Large intestine (tissue), 3 donors: ENCODE results near the gene TMEM158. TPM values are rescaled to one million over a fixed set of nuclear protein-coding genes. Genes with fewer than 3 reads are reported as not detected.

Source experiments
- DNase-seq, 2 donors: peaks; one replicate each; pipeline versions ENCODE4 v3.0.0 to v3.0.0-alpha.2; 2013
- H3K27ac ChIP-seq: one replicate; pipeline ENCODE4 v1.5.1; 2013; ENCODE audit warnings: low read length
- H3K27me3 ChIP-seq: 2 replicates; pipeline ENCODE4 v1.6.1; 2013; ENCODE audit warnings: low read length; ENCODE audit not compliant: control insufficient read depth, insufficient read depth
- H3K36me3 ChIP-seq: 2 replicates; pipeline ENCODE4 v1.6.1; 2013; ENCODE audit warnings: low read length; ENCODE audit not compliant: control insufficient read depth, insufficient read depth
- H3K4me1 ChIP-seq: one replicate; pipeline ENCODE4 v1.6.1; 2013; ENCODE audit warnings: low read length; ENCODE audit not compliant: control insufficient read depth, insufficient read depth
- H3K4me3 ChIP-seq: one replicate; pipeline ENCODE4 v1.5.1; 2013; ENCODE audit warnings: low read length
- H3K9me3 ChIP-seq: one replicate; pipeline ENCODE4 v1.6.1; 2013; ENCODE audit warnings: mild to moderate bottlenecking, low read depth, low read length, moderate library complexity; ENCODE audit not compliant: control insufficient read depth
- WGBS: methylation state at CpG from one replicate; pipeline ENCODE4 v1.1.5; 2013; ENCODE audit warnings: low lambda C conversion rate; ENCODE audit not compliant: insufficient coverage; 5-methylcytosine and 5-hydroxymethylcytosine counted together
- polyA plus RNA-seq: library from polyadenylated mRNA; unstranded; fragments of 120-200 nt; gene quantifications from one replicate; pipeline ENCODE4 v1.2.1, GENCODE V29; 2013

TMEM158 gene
- polyA plus RNA-seq, 1 donor: 2.1 TPM

- WGBS: no CpG with 5 or more reads among the region's 2 CpGs
- DNase-seq: no peak
- Histone ChIP-seq H3K36me3 (no peaks in the 10 kb centered on the region), H3K27me3 (peaks cover 20% of the 10 kb centered on the region), H3K27ac (no peak overlapping the region), H3K9me3 (no peaks in the 10 kb centered on the region), H3K4me3 (no peak overlapping the region), H3K4me1 (no peaks in the 10 kb centered on the region)
Measured at GRCh38 chr3:45235409-45235808, 9.3 kb upstream of the TMEM158 start.

- Histone ChIP-seq H3K36me3 (no peaks in the 10 kb centered on the region), H3K4me1 (no peaks in the 10 kb centered on the region), H3K27ac (no peak overlapping the region), H3K9me3 (no peaks in the 10 kb centered on the region), H3K4me3 (no peak overlapping the region), H3K27me3 (peaks cover 29% of the 10 kb centered on the region)
- DNase-seq: no peak
- no CpG with 5 or more reads among the region's 1 CpG for WGBS
Measured at GRCh38 chr3:45234250-45234649, 8.2 kb upstream of the TMEM158 start.

GRCh38 chr3:45232521-45232920, 6.4 kb upstream of the TMEM158 start:
- no peaks in the 10 kb centered on the region for H3K4me1 ChIP-seq
- H3K27ac ChIP-seq: no peak overlapping the region
- no peaks in the 10 kb centered on the region for H3K36me3 ChIP-seq
- H3K27me3 ChIP-seq: peaks cover 43% of the 10 kb centered on the region
- DNase-seq: no peak
- no peaks in the 10 kb centered on the region for H3K9me3 ChIP-seq
- H3K4me3 ChIP-seq: no peak overlapping the region

DNA sequence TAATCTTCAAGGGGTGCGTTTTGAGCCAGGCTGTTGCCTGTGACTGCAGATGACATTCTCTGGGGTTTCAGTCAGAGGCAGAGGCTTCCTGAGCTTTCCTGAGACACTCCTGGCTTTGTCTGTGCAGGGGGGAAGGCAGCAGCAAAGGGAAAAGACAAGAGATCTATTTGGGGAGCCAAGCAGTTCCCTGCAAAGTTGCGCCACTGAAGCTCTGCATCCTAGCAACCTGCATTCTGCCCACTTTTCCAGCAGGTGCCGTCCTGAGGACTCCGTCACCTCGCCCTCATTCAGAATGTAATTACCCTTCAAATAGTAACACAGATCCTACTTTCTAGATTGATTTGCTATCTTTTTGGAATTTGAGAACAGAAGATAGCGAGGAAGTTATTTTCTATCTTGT, 1.9 kb upstream of the TMEM158 start:
- Histone ChIP-seq H3K36me3 (no peaks in the 10 kb centered on the region), H3K9me3 (no peaks in the 10 kb centered on the region), H3K27me3 (peaks cover 73% of the 10 kb centered on the region), H3K4me1 (peaks cover 4% of the 10 kb centered on the region), H3K27ac (no peak overlapping the region), H3K4me3 (no peak overlapping the region)
- no CpG with 5 or more reads among the region's 6 CpGs for WGBS
- no peak for DNase-seq

DNA sequence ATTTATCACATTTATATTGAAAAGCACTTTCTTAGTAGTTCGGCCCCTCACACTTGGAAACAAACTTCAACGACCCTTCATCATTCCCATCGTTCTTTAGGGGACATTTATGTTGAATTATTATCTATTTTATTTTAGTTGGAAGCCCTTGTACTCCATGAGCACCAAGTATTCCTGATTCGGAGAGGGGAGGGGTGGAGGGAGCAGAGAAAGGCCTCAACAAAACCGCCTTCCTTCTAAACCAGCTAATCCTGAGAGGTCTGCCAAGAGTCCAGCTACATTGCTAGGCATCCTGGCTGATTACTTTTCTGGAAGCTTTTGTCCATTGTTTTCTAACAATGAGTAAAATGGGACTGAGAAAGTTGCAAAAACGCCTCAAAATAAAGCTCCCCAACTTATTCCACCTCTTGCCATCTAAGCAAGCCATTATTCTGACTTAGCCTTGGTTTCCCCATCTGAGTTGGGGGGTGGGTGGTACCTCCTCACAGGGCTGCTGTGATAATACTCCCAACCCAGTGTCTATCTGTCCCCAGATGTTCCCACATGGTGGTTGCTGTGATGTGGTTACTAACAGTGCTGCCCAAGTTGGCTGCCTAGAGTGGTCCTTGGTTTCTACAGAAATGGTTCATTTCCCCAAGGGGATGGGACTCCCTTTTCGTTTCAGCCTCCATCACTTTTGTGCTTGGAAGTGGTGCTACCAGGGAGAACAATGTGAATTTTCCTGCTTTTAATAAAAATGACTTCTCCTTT, 1.2 kb upstream of the TMEM158 start:
- no peak for DNase-seq
- WGBS: 80% methylated on average over 1 of the region's 7 CpGs
- peaks cover 75% of the 10 kb centered on the region for H3K27me3 ChIP-seq
- no peaks in the 10 kb centered on the region for H3K9me3 ChIP-seq
- peaks cover 4% of the 10 kb centered on the region for H3K4me1 ChIP-seq
- no peak overlapping the region for H3K4me3 ChIP-seq
- no peak overlapping the region for H3K27ac ChIP-seq
- no peaks in the 10 kb centered on the region for H3K36me3 ChIP-seq

DNA sequence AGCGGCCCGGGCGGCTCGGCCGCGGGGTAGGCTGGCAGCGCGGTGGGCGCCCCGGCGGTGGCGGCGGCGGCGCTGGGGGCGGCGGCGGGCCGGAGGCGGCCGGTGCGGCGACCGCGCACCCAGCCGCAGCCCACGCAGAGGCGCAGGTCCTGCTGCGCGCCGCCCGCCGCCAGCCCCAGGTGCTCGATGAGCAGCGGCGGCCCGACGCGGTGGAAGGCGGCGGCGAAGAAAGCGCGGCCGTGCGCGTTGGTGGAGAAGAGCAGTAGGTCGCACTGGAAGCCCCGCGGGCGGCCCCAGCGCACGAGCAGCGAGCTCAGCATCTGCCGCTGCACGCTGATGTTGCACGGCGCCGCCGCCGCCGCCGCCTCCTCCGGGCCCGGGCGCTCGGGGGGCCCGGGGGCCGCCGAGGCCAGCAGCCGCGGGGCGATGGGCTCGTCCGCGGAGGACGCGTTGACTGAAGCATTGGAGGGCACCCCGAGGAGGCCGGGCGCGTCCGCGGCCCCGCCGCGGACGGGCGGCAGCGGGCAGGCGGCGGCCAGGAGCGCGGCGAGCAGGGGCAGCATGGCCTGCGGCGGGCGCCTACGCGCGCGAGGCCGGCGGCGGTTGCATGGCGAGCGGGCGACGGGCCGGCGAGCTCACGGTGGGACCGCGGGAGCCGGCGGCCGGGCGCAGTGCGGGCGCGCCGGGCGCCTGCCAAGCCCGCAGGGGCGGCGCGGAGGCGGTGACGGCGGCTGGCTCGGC, 452 bp downstream of the TMEM158 start:
- Histone ChIP-seq H3K27ac (no peak overlapping the region), H3K9me3 (no peaks in the 10 kb centered on the region), H3K4me1 (peaks cover 4% of the 10 kb centered on the region), H3K27me3 (peaks cover 72% of the 10 kb centered on the region), H3K4me3 (peak overlapping the region; percentile 17), H3K36me3 (no peaks in the 10 kb centered on the region)
- no CpG with 5 or more reads among the region's 131 CpGs for WGBS
- DNase-seq: peak in 1 of 2 donors; percentile 57

DNA sequence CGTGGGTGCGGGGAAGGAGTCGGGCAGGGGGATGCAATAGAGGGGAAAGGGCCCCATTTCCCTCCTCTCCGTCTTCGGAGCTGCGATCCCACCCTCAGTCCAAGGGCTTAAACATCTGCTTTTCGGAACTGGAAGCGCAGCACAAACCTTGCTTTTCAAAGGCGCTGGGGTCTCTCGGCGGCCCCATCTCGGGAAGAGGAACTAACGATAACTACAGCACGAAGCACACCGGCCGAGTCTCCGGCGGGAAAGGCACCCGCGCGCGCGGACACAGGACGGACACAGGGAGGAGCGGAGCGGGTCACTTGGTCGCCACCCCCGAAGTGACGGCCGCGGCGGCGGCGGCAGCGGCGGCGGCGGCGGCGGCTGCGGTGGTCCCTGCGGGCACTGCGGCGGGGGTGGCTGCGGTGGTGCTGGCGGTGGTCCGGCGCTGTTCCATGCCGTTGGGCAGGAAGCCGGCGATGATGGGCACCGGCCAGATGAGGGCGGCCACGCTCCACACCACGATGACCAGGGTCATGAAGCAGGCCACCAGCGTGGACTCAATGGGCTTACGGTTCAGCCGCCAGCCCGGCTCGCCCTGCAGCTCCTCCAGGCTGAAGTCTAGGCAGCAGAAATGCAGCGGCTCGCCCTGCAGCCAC, 1.1 kb downstream of the TMEM158 start:
- peak; percentile 43 to 56 for DNase-seq
- no peaks in the 10 kb centered on the region for H3K36me3 ChIP-seq
- peaks cover 4% of the 10 kb centered on the region for H3K4me1 ChIP-seq
- H3K4me3 ChIP-seq: peak overlapping the region; percentile 17
- H3K27me3 ChIP-seq: peaks cover 73% of the 10 kb centered on the region
- no CpG with 5 or more reads among the region's 62 CpGs for WGBS
- H3K9me3 ChIP-seq: no peaks in the 10 kb centered on the region
- no peak overlapping the region for H3K27ac ChIP-seq

- WGBS: 17% methylated on average over 2 of the region's 9 CpGs
Measured at GRCh38 chr3:45223889-45224727, 2.0 kb downstream of the TMEM158 start.

GRCh38 chr3:45219694-45220093, 6.4 kb downstream of the TMEM158 start:
- Histone ChIP-seq H3K27me3 (peaks cover 46% of the 10 kb centered on the region), H3K4me3 (no peak overlapping the region), H3K4me1 (no peaks in the 10 kb centered on the region), H3K27ac (no peak overlapping the region), H3K9me3 (no peaks in the 10 kb centered on the region), H3K36me3 (no peaks in the 10 kb centered on the region)
- WGBS: no CpG with 5 or more reads among the region's 8 CpGs
- no peak for DNase-seq

More at GRCh38 chr3:45223889-45224727, 2.0 kb downstream of the TMEM158 start:
- Histone ChIP-seq H3K4me3 (no peak overlapping the region), H3K36me3 (no peaks in the 10 kb centered on the region), H3K4me1 (peaks cover 4% of the 10 kb centered on the region), H3K9me3 (no peaks in the 10 kb centered on the region), H3K27ac (no peak overlapping the region), H3K27me3 (peaks cover 70% of the 10 kb centered on the region)
- no peak for DNase-seq
